Measurements from ENCODE around the gene MPEG1. TPM values are rescaled to one million over a fixed set of nuclear protein-coding genes. Genes with fewer than 3 reads are reported as not detected.

Gene MPEG1
- not detected in 5 replicates for total RNA-seq (2022; extraction: Qiagen RNA extraction)

DNA sequence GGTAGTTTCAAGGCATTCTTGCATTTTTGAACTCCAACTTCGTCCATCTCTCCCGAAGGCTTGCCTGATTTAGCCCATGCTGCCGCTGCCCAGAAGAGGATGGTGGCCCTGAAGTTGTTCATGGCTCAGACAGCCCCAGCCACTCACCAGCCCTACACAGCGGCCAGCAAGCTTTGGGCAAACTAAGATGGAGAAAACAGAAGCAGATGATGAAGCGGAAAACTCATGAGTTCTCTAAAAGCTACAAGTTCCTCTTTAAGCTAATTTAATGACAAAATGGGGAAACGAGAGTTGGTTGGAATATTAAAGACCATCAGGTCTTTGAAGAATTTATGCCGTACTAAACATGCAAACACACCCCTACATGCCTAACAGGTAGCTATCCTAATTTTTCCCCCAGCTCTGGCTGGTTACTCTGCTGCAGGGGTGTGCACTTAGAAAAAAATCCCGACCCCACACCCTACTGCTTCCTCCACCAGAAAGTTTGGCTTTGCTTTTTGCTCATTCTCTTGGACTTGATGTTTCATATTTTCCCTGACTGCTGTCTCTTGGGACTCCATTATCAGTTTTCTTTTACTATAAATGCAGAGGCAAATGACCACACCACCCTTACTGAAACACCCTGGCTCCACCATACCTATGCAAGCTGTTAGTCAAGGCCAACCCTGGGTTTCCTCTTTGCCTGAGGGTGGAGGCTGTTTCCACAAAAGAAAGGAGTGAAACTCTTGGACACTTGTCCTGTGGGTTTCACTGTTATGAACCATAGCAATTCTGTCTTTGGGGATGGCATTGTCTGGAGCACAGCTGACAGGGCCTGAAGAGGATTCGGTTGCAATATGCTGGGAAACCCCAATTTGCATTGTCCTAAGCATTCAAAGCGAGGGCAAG lies at the start of gene MPEG1:
MPEG1 (minus strand) TSS at position 184 of the 888 bp plus-strand sequence; CDS start at position 122, 62 bp downstream.

GRCh38 chr11:59171508-59172322 lies 41.0 kb downstream of the MPEG1 start, which contains the start of gene DTX4:
Gene DTX4 (plus strand): TSS chr11:59172132. CDS start chr11:59172596, 464 bp downstream.

Other genes starting within 250 kb of the MPEG1 start
- gene GLYATL1B, start 126.6 kb downstream of the MPEG1 start, total RNA-seq (2022; extraction: Qiagen RNA extraction): not detected in 5 replicates
- 6.1 to 8.4 TPM (median 6.4 TPM) in 5 replicates for gene FAM111B, start 105.7 kb downstream of the MPEG1 start, total RNA-seq (2022; extraction: Qiagen RNA extraction)
- gene FAM111A, start 70.1 kb downstream of the MPEG1 start, total RNA-seq (2022; extraction: Qiagen RNA extraction): 7.2 to 8.5 TPM (median 7.9 TPM) in 5 replicates
- gene DTX4, start 40.8 kb downstream of the MPEG1 start, total RNA-seq (2022; extraction: Qiagen RNA extraction): 3.7 to 4.3 TPM (median 4.0 TPM) in 5 replicates
- gene OR5AN1, start 146.0 kb upstream of the MPEG1 start, total RNA-seq (2022; extraction: Qiagen RNA extraction): not detected in 5 replicates
- not detected in 5 replicates for gene OR5A2, start 213.5 kb upstream of the MPEG1 start, total RNA-seq (2022; extraction: Qiagen RNA extraction)
- gene OR5A1, start 223.5 kb upstream of the MPEG1 start, total RNA-seq (2022; extraction: Qiagen RNA extraction): not detected in 5 replicates
- gene OR4D6, start 244.0 kb upstream of the MPEG1 start, total RNA-seq (2022; extraction: Qiagen RNA extraction): not detected in 5 replicates

All from A549 treated with AZD2906 at 1 μM for 4 hours (cell line).